CD8-positive, alpha-beta memory T cell (primary cell): ENCODE results near the gene SYT13. TPM values are rescaled to one million over a fixed set of nuclear protein-coding genes. Genes with fewer than 3 reads are reported as not detected.

Experiments
- CTCF ChIA-PET: fragments of 350-600 bp; sonication (Branson Sonifier 250); formaldehyde crosslinking; loops from one replicate; lab custom pipeline; 2021; ENCODE audit warnings: antibody characterized with exemption; lab: Charles Lee
- POLR2A ChIA-PET: fragments of 350-600 bp; sonication (Branson Sonifier 250); formaldehyde crosslinking; loops from one replicate; lab custom pipeline; 2021; ENCODE audit warnings: antibody characterized with exemption; lab: Charles Lee
- DNase-seq, 5 donors: peaks; one replicate each; pipeline versions ENCODE4 v3.0.0 to v3.0.0-alpha.2; 2020 to 2022; ENCODE audit warnings: mixed read lengths in 1 of 5
- H3K27ac ChIP-seq: one replicate; pipeline ENCODE4 v1.7.0; 2013; ENCODE audit warnings: low read depth, mild to moderate bottlenecking, low read length, moderate library complexity
- H3K27me3 ChIP-seq: 2 replicates; pipeline ENCODE4 v1.7.0; 2013; ENCODE audit warnings: low read length, mild to moderate bottlenecking; ENCODE audit not compliant: insufficient read depth, poor library complexity, severe bottlenecking
- H3K36me3 ChIP-seq: 2 replicates; pipeline ENCODE4 v1.7.0; 2013; ENCODE audit warnings: mild to moderate bottlenecking, low read length, moderate library complexity; ENCODE audit not compliant: insufficient read depth
- H3K4me1 ChIP-seq: 2 replicates; pipeline ENCODE4 v1.7.0; 2013; ENCODE audit warnings: mild to moderate bottlenecking, low read length, moderate library complexity; ENCODE audit not compliant: insufficient read depth
- H3K4me3 ChIP-seq: 2 replicates; pipeline ENCODE4 v1.7.0; 2013; ENCODE audit warnings: mild to moderate bottlenecking, low read length
- H3K9me3 ChIP-seq: 2 replicates; pipeline ENCODE4 v1.7.0; 2013; ENCODE audit warnings: mild to moderate bottlenecking, low read length
- H3K27ac Mint-ChIP-seq, 8 donors: one replicate each; pipeline ENCODE4 v1.8.0; 2020 to 2021; ENCODE audit warnings: mixed read lengths in 8 of 8, mild to moderate bottlenecking in 6 of 8, inconsistent platforms in 3 of 8, moderate library complexity in 3 of 8
- H3K27me3 Mint-ChIP-seq, 2 donors: one replicate each; pipeline ENCODE4 v1.8.0; 2020 to 2021; ENCODE audit warnings: mixed read lengths in 2 of 2, mild to moderate bottlenecking in 1 of 2, moderate library complexity in 1 of 2
- H3K36me3 Mint-ChIP-seq, 3 donors: one replicate each; pipeline ENCODE4 v1.8.0; 2020 to 2021; ENCODE audit warnings: mixed read lengths in 3 of 3, inconsistent platforms in 1 of 3, mild to moderate bottlenecking in 1 of 3
- H3K4me1 Mint-ChIP-seq, 3 donors: one replicate each; pipeline ENCODE4 v1.8.0; 2020 to 2021; ENCODE audit warnings: mixed read lengths in 3 of 3, inconsistent platforms in 1 of 3, mild to moderate bottlenecking in 1 of 3
- H3K4me3 Mint-ChIP-seq, 7 donors: one replicate each; pipeline ENCODE4 v1.8.0; 2020 to 2021; ENCODE audit warnings: mixed read lengths in 7 of 7, mild to moderate bottlenecking in 6 of 7, moderate library complexity in 4 of 7, inconsistent platforms in 2 of 7
- H3K9me3 Mint-ChIP-seq, 5 donors: one replicate each; pipeline ENCODE4 v1.8.0; 2020 to 2022; ENCODE audit warnings: mixed read lengths in 5 of 5, mild to moderate bottlenecking in 3 of 5, moderate library complexity in 2 of 5, inconsistent platforms in 1 of 5
- polyA plus RNA-seq: library from polyadenylated mRNA; unstranded; fragments of 300-500 nt; fragmentation: Illumina TruSeq; gene quantifications from one replicate; pipeline ENCODE4 v1.2.3, GENCODE V29; 2021
- total RNA-seq, 2 experiments: library from RNA; stranded (reverse); gene quantifications; one replicate each; pipeline ENCODE4 v1.2.3, GENCODE V29; 2021

The SYT13 gene
- total and polyA plus RNA-seq, 3 experiments from 2014 or later, result not detected

DNA sequence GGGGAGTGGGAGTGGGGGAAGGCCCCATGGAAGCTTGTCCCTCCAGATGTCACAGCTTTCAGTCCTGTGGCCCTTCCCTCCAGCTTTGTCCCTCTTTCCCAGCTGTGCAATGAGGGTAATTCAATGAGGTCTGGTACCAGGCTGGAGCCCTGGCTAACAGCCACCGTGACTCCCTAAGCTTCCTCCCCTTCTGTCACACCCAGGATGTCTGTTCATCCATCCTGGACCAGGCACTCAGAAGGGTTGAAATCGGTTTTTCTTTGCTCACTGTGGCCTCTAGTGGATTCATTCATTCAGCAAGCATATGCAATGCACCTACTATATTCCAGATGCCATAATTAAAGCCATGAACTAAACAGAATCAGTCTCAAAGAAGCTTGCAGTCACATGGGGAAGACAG, 38.7 kb downstream of the SYT13 start:
- H3K9me3 ChIP-seq, result no peaks in the 10 kb centered on the region
- ChIA-PET POLR2A (no interaction called here), CTCF (interaction anchor here (0.9 kb wide), 1 partner anchor 14 kb away, joined by 3 read pairs; no protein-coding TSS in a partner anchor)
- no peaks in the 10 kb centered on the region for H3K27me3 ChIP-seq
- H3K27ac ChIP-seq, result no peak overlapping the region
- H3K4me1 ChIP-seq, result no peaks in the 10 kb centered on the region
- no peak overlapping the region for H3K4me3 Mint-ChIP-seq
- DNase-seq, result no peak
- H3K27me3 Mint-ChIP-seq, result peaks cover 7 to 37% of the 10 kb centered on the region in 2 donors
- H3K36me3 Mint-ChIP-seq, result no peaks in the 10 kb centered on the region
- H3K4me1 Mint-ChIP-seq, result no peaks in the 10 kb centered on the region
- no peak overlapping the region for H3K27ac Mint-ChIP-seq
- H3K9me3 Mint-ChIP-seq, result no peaks in the 10 kb centered on the region
- H3K36me3 ChIP-seq, result no peaks in the 10 kb centered on the region
- H3K4me3 ChIP-seq, result no peak overlapping the region

DNA sequence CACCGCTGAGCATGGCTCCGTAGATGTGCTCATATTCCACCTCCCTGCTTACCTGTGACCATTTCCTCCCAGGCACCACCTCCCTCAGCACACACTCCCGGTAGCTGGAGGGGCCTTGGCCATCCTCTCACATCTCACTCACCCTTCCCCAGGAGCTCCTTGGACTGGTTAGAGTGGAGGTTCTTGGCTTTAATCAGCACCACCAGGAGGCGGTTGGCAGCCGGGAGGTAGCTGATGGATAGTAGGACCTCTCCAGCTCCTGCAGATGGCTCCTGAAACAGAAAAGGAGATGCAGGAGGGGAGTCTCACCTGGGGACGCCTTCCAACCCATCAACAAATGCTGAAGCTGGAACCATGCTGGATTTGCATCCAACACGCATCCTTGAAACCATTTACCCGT, 39.9 kb downstream of the SYT13 start:
- CTCF ChIA-PET, result interaction anchor here (1.4 kb wide), 1 partner anchor 10 kb away, joined by 6 read pairs; no protein-coding TSS in a partner anchor
- H3K36me3 ChIP-seq, result no peaks in the 10 kb centered on the region
- POLR2A ChIA-PET, result no interaction called here
- Mint-ChIP-seq H3K27ac (no peak overlapping the region), H3K4me3 (no peak overlapping the region), H3K4me1 (no peaks in the 10 kb centered on the region), H3K27me3 (peaks cover 7 to 31% of the 10 kb centered on the region in 2 donors), H3K9me3 (no peaks in the 10 kb centered on the region), H3K36me3 (no peaks in the 10 kb centered on the region)
- H3K27me3 ChIP-seq, result no peaks in the 10 kb centered on the region
- no peaks in the 10 kb centered on the region for H3K9me3 ChIP-seq
- H3K4me3 ChIP-seq, result no peak overlapping the region
- H3K27ac ChIP-seq, result no peak overlapping the region
- DNase-seq, result no peak
- no peaks in the 10 kb centered on the region for H3K4me1 ChIP-seq

DNA sequence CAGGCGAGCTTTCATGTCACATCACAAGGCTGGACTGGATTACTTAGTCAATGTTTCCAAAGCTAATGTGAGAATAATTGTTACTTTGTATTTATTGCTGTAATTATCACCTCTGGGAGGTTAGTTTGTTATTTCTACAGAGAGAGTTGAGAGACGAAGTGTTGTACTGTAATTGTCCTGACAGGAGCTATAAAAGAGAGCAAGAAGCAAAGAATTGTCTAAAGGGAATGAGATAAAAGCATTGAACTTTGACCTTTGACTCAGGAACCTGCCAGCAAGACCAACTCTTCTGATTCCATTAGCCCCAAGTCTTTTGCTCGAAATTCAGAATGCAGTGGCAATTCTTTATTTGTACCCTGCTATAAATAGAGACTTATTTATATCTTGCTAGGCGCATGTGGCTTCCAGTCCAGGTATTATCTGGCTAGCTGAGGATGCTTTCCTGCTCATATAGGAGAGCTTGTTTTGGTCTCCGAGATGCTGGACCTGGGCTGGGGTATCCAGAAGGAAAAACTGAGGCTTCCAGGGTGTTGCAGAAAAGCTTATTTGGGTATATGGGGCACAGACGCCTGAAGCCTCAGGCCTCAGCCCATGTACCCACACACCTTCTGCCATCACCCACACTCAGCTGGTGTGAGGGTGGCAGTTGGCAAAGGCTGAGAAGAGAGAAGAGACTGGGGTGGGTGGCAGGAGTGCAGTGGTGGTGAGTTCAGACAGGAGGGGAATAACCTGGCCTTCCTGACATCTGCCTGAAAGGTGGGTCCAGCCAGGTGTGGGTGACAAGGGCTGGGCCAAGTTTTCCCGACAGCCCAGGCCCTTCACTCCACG, 40.7 kb downstream of the SYT13 start:
- no peak overlapping the region for H3K4me3 ChIP-seq
- Mint-ChIP-seq H3K36me3 (no peaks in the 10 kb centered on the region), H3K4me3 (no peak overlapping the region), H3K4me1 (no peaks in the 10 kb centered on the region), H3K27me3 (peaks cover 5 to 26% of the 10 kb centered on the region in 2 donors), H3K27ac (no peak overlapping the region), H3K9me3 (no peaks in the 10 kb centered on the region)
- POLR2A ChIA-PET, result no interaction called here
- H3K4me1 ChIP-seq, result no peaks in the 10 kb centered on the region
- no peaks in the 10 kb centered on the region for H3K27me3 ChIP-seq
- DNase-seq, result no peak
- no peaks in the 10 kb centered on the region for H3K9me3 ChIP-seq
- H3K27ac ChIP-seq, result no peak overlapping the region
- CTCF ChIA-PET, result interaction anchor here (0.8 to 1.4 kb wide), 3 partner anchors 10 to 46 kb away, joined by 3 to 6 read pairs (median 3); no protein-coding TSS in a partner anchor
- H3K36me3 ChIP-seq, result no peaks in the 10 kb centered on the region

DNA sequence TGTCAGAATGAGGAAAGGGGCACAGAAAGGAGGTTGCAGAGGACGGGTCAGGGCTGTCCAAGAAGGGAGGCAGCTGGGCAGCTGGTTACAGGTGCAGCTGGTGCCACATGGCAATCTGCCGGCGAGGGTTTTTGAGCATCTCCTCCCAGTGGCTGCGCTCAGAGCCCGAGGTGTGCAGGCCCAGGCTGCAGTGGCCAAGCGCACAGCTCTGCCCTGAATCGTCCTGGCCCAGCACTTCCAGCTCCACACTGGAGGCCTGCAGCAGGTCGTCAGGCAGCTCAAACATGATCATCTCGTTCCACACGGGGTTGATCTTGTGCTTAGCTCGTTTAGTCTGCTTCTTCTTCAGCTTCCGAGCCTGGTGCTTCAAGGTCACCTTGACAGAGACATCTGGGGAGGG, 42.2 kb downstream of the SYT13 start:
- H3K9me3 ChIP-seq, result no peaks in the 10 kb centered on the region
- H3K4me3 ChIP-seq, result no peak overlapping the region
- Mint-ChIP-seq H3K27ac (no peak overlapping the region), H3K9me3 (peaks cover 0 to 8% (median 2%) of the 10 kb centered on the region in 5 donors), H3K36me3 (no peaks in the 10 kb centered on the region), H3K27me3 (peaks cover 5 to 24% of the 10 kb centered on the region in 2 donors), H3K4me3 (no peak overlapping the region), H3K4me1 (no peaks in the 10 kb centered on the region)
- DNase-seq, result no peak
- no peaks in the 10 kb centered on the region for H3K27me3 ChIP-seq
- H3K4me1 ChIP-seq, result no peaks in the 10 kb centered on the region
- no peak overlapping the region for H3K27ac ChIP-seq
- POLR2A ChIA-PET, result no interaction called here
- CTCF ChIA-PET, result interaction anchor here (1.4 to 1.7 kb wide), 2 partner anchors 10 to 16 kb away, joined by 4 read pairs; no protein-coding TSS in a partner anchor
- H3K36me3 ChIP-seq, result no peaks in the 10 kb centered on the region

DNA sequence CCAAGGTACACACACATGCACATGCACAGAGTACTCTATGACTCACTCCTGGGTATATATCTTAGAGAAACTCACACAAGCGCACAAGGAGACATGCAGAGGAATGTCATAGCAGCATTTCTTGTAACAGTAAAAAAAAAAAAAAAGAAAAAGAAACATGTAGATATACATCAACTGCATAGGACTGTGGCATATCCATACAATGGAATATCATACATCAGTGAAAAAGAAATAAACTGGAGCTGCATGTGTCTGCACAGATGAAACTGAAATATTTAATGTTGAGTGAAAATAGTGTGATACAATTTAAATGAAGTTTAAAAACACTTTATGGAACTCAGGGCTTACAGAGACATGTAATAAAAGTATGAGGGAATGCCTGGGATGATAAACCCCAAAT, 46.4 kb downstream of the SYT13 start:
- peaks cover 22 to 36% of the 10 kb centered on the region in 2 donors for H3K27me3 Mint-ChIP-seq

DNA sequence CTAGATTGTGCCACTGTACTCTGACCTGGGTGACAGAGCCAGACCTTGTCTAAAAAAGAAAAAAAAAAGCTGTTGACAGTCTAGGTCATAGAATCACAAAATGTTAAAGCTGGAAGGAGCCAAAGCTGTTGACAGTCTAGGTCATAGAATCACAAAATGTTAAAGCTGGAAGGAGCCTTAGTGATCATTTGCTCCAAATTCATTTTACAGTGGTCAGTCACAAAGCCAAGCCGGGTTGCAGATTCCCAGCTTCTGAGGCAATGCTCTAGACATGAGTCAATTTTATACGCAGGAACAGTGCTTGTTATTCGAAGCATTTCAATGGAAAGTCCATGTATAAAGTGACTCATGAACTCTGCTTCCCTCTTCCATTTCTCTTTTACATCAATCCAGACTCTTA, 47.4 kb downstream of the SYT13 start:
- no peaks in the 10 kb centered on the region for H3K36me3 ChIP-seq
- Mint-ChIP-seq H3K27me3 (peaks cover 22 to 36% of the 10 kb centered on the region in 2 donors), H3K4me3 (no peak overlapping the region), H3K27ac (no peak overlapping the region), H3K36me3 (no peaks in the 10 kb centered on the region), H3K4me1 (peaks cover 0 to under 1% (median 0%) of the 10 kb centered on the region in 3 donors), H3K9me3 (peaks cover 0 to 8% (median 4%) of the 10 kb centered on the region in 5 donors)
- H3K4me1 ChIP-seq, result no peaks in the 10 kb centered on the region
- H3K4me3 ChIP-seq, result no peak overlapping the region
- no peaks in the 10 kb centered on the region for H3K27me3 ChIP-seq
- H3K27ac ChIP-seq, result no peak overlapping the region
- no peaks in the 10 kb centered on the region for H3K9me3 ChIP-seq
- CTCF ChIA-PET, result no interaction called here
- DNase-seq, result no peak
- POLR2A ChIA-PET, result no interaction called here

More for the DNA sequence above, 46.4 kb downstream of the SYT13 start:
- DNase-seq, result no peak
- Mint-ChIP-seq H3K9me3 (peaks cover 0 to 8% (median 4%) of the 10 kb centered on the region in 5 donors), H3K4me3 (no peak overlapping the region), H3K27ac (no peak overlapping the region), H3K4me1 (no peaks in the 10 kb centered on the region), H3K36me3 (no peaks in the 10 kb centered on the region)
- ChIA-PET CTCF (no interaction called here), POLR2A (no interaction called here)
- Histone ChIP-seq H3K36me3 (no peaks in the 10 kb centered on the region), H3K4me3 (no peak overlapping the region), H3K27ac (no peak overlapping the region), H3K4me1 (no peaks in the 10 kb centered on the region), H3K27me3 (no peaks in the 10 kb centered on the region), H3K9me3 (no peaks in the 10 kb centered on the region)

DNA sequence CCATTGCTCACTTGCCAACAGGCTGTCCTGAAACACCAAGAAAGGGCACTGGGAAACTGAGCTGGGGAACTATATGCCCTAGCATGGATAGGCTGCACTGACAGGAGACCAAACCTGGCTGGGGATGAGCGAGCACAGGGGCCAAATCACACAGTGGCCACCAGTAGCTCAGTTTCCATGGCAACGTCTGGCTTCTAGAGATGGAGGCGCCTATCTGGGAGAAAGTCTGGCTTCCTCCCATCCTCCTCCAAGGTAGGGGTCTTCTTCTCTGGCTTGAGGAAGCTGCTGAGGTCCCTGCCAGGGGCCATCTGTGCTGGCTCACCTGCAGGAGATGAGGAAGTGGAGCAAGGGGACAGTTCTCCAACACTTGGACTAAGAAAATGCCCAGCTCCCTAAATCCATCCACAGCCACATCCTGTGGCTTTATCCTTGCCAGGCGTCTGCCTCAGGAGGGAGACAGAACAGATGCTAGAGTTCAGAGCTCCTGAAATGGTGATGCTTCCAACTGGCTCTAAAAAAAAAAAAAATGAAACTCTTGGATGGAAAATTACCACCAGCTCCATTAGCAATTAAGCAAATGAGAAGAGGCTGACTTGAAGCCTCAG, 48.3 kb downstream of the SYT13 start:
- Histone ChIP-seq H3K27me3 (no peaks in the 10 kb centered on the region), H3K27ac (no peak overlapping the region), H3K36me3 (no peaks in the 10 kb centered on the region), H3K9me3 (no peaks in the 10 kb centered on the region), H3K4me1 (no peaks in the 10 kb centered on the region), H3K4me3 (no peak overlapping the region)
- H3K4me1 Mint-ChIP-seq, result peaks cover 0 to 4% (median 0%) of the 10 kb centered on the region in 3 donors
- DNase-seq, result no peak
- no peak overlapping the region for H3K4me3 Mint-ChIP-seq
- peaks cover 22 to 36% of the 10 kb centered on the region in 2 donors for H3K27me3 Mint-ChIP-seq
- peaks cover 0 to 8% (median 4%) of the 10 kb centered on the region in 5 donors for H3K9me3 Mint-ChIP-seq
- CTCF ChIA-PET, result no interaction called here
- H3K36me3 Mint-ChIP-seq, result no peaks in the 10 kb centered on the region
- no peak overlapping the region for H3K27ac Mint-ChIP-seq
- POLR2A ChIA-PET, result no interaction called here
